22Rv1 (cell line): ENCODE measurements around the gene RNU6-7.

Experiments used
- ZFX ChIP-seq: fragments of 450-650 bp; IDR thresholded peaks from 2 replicates; pipeline ENCODE4 v1.6.1; 2017; ENCODE audit warnings: antibody characterized with exemption, borderline replicate concordance
- TF ChIP-seq, protein P1 (sequence below): fragments of 450-650 bp; IDR thresholded peaks from 2 replicates; pipeline ENCODE4 v1.5.1; 2017; ENCODE audit warnings: mild to moderate bottlenecking

DNA sequence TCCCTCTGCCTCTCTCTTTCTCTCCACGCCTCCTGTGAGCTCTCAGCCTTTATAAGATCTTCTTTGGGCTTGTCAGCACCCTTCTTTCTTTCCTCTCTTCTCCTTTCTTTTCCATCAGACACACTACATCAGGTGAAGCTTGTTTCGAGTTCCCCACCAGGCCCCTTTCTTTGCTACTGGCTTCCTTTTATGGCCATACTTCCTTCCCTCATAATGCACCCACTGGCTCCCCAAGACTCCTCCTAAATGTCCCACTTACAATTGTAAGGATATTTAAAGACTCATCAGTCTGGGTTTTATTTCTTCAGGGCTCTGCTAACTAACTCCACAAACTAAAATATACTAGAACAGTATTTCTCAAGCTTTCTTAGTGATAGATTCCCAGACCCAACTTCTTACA is 4.7 kb downstream of the RNU6-7 start:
- TF ChIP-seq, protein P1, sequence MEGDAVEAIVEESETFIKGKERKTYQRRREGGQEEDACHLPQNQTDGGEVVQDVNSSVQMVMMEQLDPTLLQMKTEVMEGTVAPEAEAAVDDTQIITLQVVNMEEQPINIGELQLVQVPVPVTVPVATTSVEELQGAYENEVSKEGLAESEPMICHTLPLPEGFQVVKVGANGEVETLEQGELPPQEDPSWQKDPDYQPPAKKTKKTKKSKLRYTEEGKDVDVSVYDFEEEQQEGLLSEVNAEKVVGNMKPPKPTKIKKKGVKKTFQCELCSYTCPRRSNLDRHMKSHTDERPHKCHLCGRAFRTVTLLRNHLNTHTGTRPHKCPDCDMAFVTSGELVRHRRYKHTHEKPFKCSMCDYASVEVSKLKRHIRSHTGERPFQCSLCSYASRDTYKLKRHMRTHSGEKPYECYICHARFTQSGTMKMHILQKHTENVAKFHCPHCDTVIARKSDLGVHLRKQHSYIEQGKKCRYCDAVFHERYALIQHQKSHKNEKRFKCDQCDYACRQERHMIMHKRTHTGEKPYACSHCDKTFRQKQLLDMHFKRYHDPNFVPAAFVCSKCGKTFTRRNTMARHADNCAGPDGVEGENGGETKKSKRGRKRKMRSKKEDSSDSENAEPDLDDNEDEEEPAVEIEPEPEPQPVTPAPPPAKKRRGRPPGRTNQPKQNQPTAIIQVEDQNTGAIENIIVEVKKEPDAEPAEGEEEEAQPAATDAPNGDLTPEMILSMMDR, result no peak
- no peak for TF ChIP-seq ZFX
